ENCODE results near the gene CFAP221.

GRCh38 chr2:119678021-119678656 is 133.9 kb downstream of the CFAP221 start:
- TF ChIP-seq POLR2A (IDR thresholded peaks at IDR 0.05; ENCODE audit: low read depth, low read length) (no peak), CTCF (IDR thresholded peaks at IDR 0.05 in 2 of 3, conservative IDR thresholded peaks at IDR 0.05 in 1 of 3; ENCODE audit: control insufficient read depth in 2 of 3, extremely low read depth in 1 of 3, insufficient read depth in 1 of 3, low read depth in 3 of 3, low read length in 3 of 3) (no peak), EP300 (IDR thresholded peaks at IDR 0.05; ENCODE audit: borderline replicate concordance in 1 of 2, control insufficient read depth in 1 of 2, low read depth in 2 of 2, low read length in 2 of 2) (no peak)
